GM12873 (cell line): ENCODE measurements around the gene CHRNE.

Experiments used
- TF ChIP-seq, protein P1 (sequence below): IDR thresholded peaks from 2 replicates; pipeline ENCODE4 v1.5.1; 2012; ENCODE audit warnings: low read depth, mild to moderate bottlenecking, moderate library complexity, low read length, control low read depth; ENCODE audit not compliant: insufficient read depth; ENCODE audit errors: missing control alignments

The CHRNE gene

DNA sequence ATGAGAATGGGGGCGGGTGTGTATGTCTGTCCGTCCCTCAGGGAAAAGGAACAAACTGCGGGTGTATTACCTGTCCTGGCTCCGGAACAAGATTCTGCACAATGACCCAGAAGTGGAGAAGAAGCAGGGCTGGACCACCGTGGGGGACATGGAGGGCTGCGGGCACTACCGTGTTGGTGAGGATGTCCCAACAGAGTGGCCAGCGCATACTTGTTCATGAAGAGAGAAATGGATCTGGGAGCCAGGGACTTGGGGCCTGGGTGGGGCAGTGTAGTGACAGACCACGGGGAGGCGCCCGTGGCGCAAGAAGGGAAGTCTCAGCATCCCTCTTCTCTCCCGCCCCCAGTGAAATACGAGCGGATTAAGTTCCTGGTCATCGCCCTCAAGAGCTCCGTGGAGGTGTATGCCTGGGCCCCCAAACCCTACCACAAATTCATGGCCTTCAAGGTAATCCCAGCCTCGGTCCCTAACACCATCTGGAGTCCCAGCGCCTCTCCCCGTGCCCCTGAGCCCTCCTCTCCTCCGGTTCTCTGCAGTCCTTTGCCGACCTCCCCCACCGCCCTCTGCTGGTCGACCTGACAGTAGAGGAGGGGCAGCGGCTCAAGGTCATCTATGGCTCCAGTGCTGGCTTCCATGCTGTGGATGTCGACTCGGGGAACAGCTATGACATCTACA lies 7.1 kb downstream of the CHRNE start:
- TF ChIP-seq, protein P1, sequence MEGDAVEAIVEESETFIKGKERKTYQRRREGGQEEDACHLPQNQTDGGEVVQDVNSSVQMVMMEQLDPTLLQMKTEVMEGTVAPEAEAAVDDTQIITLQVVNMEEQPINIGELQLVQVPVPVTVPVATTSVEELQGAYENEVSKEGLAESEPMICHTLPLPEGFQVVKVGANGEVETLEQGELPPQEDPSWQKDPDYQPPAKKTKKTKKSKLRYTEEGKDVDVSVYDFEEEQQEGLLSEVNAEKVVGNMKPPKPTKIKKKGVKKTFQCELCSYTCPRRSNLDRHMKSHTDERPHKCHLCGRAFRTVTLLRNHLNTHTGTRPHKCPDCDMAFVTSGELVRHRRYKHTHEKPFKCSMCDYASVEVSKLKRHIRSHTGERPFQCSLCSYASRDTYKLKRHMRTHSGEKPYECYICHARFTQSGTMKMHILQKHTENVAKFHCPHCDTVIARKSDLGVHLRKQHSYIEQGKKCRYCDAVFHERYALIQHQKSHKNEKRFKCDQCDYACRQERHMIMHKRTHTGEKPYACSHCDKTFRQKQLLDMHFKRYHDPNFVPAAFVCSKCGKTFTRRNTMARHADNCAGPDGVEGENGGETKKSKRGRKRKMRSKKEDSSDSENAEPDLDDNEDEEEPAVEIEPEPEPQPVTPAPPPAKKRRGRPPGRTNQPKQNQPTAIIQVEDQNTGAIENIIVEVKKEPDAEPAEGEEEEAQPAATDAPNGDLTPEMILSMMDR: no peak

DNA sequence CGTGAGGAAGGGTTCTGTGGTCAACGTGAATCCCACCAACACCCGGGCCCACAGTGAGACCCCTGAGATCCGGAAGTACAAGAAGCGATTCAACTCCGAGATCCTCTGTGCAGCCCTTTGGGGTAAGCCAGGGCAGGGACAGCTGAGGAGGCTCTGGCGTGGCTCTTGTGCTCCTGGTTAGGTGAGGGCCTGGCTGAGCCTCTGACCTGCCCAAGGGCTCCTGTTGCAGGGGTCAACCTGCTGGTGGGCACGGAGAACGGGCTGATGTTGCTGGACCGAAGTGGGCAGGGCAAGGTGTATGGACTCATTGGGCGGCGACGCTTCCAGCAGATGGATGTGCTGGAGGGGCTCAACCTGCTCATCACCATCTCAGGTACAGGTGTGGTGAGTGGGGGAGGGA lies 7.8 kb downstream of the CHRNE start:
- TF ChIP-seq, protein P1: no peak

DNA sequence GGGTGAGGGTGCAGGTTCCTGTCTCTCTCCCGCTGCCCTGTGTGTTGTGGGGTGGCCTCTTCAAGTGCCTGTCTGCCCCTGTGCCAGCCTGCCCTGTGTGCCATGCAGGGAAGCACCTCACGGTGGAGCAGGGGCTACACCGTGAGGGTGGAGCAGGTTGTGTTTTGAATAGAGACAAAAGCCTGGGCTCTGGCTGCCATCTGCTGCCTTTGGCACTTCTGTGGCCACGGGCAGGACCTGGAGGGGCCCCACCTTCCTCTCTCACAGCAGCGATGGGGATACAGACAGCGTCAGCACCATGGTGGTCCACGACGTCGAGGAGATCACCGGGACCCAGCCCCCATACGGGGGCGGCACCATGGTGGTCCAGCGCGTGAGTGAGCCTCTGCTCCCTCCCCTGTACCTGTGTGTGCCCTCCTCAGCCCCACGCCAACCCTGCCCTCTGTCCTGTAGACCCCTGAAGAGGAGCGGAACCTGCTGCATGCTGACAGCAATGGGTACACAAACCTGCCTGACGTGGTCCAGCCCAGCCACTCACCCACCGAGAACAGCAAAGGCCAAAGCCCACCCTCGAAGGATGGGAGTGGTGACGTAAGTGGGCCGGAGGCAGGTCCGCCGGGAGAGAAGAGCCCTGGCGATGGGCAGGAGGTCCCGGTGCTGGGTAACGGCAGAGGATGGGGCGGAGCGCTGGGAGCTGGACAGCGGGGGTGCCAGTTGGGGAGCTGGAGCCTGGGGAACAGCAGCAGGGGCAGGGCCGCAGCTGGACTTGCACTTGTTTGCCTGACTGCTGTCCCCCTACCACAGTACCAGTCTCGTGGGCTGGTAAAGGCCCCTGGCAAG lies 9.0 kb downstream of the CHRNE start:
- TF ChIP-seq, protein P1: no peak

DNA sequence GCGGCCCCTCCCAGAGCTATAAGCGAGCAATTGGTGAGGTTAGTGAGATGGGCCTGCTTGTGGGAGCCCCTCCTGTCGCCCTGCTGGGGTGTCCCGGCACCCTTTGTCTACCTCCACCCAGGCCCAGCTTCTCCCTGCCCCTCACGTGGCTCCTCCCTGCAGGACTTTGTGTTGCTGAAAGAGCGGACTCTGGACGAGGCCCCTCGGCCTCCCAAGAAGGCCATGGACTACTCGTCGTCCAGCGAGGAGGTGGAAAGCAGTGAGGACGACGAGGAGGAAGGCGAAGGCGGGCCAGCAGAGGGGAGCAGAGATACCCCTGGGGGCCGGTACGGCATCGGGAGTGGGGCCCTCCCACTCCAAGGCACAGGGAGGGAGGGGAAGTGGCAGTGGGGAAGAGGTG lies 9.6 kb downstream of the CHRNE start:
- TF ChIP-seq, protein P1: no peak

DNA sequence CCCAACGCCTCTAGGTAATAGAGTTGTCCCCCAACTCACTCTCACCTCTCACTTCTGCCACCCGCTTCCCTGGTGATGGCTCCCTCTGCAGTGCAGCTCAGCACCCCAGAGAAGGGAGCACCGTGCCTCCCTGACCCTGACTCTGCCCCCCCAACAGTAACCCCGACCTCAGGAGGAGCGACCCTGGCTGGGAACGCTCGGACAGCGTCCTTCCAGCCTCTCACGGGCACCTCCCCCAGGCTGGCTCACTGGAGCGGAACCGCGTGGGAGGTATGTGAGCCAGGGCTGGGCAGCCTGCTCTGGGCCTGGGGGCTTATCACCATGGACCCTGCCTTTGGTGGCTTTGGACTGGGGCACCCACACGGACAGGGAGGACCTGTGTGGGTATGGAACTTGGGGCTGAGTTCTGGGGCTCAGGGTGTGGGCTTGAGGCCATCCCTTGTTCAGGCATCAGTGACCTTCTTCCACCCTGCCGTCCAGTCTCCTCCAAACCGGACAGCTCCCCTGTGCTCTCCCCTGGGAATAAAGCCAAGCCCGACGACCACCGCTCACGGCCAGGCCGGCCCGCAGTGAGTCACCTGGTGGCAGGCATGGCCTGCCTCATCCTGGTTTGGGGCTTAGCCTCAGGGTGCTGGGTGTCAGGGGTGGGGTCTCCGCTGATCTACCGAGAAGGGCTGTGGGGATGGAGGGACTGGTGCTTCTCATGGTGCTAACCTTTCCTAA lies 10.2 kb downstream of the CHRNE start:
- TF ChIP-seq, protein P1: no peak

DNA sequence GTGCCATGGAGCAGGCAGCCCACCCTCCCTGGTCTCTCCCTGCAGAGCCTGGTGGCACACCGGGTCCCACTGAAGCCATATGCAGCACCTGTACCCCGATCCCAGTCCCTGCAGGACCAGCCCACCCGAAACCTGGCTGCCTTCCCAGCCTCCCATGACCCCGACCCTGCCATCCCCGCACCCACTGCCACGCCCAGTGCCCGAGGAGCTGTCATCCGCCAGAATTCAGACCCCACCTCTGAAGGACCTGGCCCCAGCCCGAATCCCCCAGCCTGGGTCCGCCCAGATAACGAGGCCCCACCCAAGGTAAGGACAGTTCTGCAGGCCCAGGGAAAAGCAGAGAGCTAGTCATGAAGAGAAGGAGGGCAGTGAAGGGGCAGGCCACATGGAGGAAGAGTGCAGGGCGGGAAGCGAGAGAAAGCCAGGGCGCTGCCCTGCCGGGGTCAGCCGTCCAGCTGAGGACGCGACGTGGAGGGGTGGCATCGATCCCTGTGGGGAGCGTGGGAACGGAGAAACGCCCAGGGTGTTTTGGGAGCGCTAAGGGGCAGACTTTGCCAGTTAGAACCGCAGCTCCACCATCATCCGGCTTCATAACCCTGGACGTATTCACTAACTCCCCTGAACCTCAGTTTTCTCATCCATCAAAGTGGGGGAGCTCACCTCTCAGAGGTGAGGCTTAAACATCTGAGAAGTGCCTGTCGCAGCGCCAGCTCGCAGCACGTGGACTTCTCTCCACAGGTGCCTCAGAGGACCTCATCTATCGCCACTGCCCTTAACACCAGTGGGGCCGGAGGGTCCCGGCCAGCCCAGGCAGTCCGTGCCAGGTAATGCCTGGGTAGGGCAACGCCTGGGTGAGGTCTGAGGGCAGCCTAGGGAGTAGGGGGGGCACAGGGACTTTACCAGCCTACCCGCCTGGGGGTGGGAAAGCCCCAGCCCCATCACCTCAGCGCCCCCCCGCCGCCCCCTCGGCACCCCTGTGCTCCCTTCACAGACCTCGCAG lies 11.2 kb downstream of the CHRNE start:
- TF ChIP-seq, protein P1: no peak
